Loucy (cell line): ENCODE data around the gene RGS5.

Experiments used
- H2AFZ ChIP-seq: fragments of 200-600 bp; sonication (generic); 2 replicates; pipeline ENCODE4 v1.6.0; 2016; ENCODE audit warnings: antibody characterized with exemption, mild to moderate bottlenecking, low read length, moderate library complexity
- H3F3A ChIP-seq: fragments of 200-600 bp; 2 replicates; pipeline ENCODE4 v1.6.0; 2016; ENCODE audit warnings: antibody characterized with exemption, low read depth, mild to moderate bottlenecking
- H3K27me3 ChIP-seq: fragments of 200-600 bp; sonication (generic); 2 replicates; pipeline ENCODE4 v1.6.1; 2014; ENCODE audit warnings: low read length, mild to moderate bottlenecking; ENCODE audit not compliant: insufficient read depth, poor library complexity, severe bottlenecking
- H3K36me3 ChIP-seq: fragments of 200-600 bp; sonication (generic); 2 replicates; pipeline ENCODE4 v1.6.1; 2016; ENCODE audit warnings: low read length; ENCODE audit not compliant: insufficient read depth
- H3K4me1 ChIP-seq: fragments of 200-600 bp; sonication (generic); 2 replicates; pipeline ENCODE4 v1.5.1; 2014; ENCODE audit warnings: low read length, mild to moderate bottlenecking; ENCODE audit not compliant: insufficient read depth, poor library complexity, severe bottlenecking
- H3K4me2 ChIP-seq: fragments of 200-600 bp; sonication (generic); 2 replicates; pipeline ENCODE4 v1.6.0; 2014; ENCODE audit warnings: antibody characterized with exemption, low read length, low read depth, mild to moderate bottlenecking; ENCODE audit not compliant: poor library complexity, severe bottlenecking
- H3K4me3 ChIP-seq: fragments of 200-600 bp; sonication (generic); 2 replicates; pipeline ENCODE4 v1.5.1; 2014; ENCODE audit warnings: low read length, mild to moderate bottlenecking, mixed read lengths; ENCODE audit not compliant: poor library complexity, severe bottlenecking
- H3K79me2 ChIP-seq: fragments of 200-600 bp; sonication (generic); 2 replicates; pipeline ENCODE4 v1.6.1; 2014; ENCODE audit warnings: low read length; ENCODE audit not compliant: insufficient read depth
- H3K9ac ChIP-seq: fragments of 200-600 bp; sonication (generic); 2 replicates; pipeline ENCODE4 v1.6.0; 2014; ENCODE audit warnings: mild to moderate bottlenecking, low read depth, low read length, moderate library complexity; ENCODE audit not compliant: poor library complexity, severe bottlenecking
- H3K9me2 ChIP-seq: fragments of 200-600 bp; sonication (generic); replicated peaks from 2 replicates; pipeline ENCODE4 v1.6.1; 2016; ENCODE audit warnings: low read depth, low read length, mixed read lengths
- H3K9me3 ChIP-seq: fragments of 200-600 bp; sonication (generic); 2 replicates; pipeline ENCODE4 v1.6.1; 2014; ENCODE audit warnings: mild to moderate bottlenecking, antibody characterized with exemption, low read length, low read depth; ENCODE audit not compliant: insufficient read depth
- H4K20me1 ChIP-seq: fragments of 200-600 bp; sonication (generic); 2 replicates; pipeline ENCODE4 v1.6.0; 2014; ENCODE audit warnings: antibody characterized with exemption, low read length, mild to moderate bottlenecking; ENCODE audit not compliant: insufficient read depth, poor library complexity, severe bottlenecking
- CTCF ChIP-seq: fragments of 200-600 bp; sonication (generic); conservative IDR thresholded peaks from 2 replicates; pipeline ENCODE4 v1.5.1; 2014; ENCODE audit warnings: mild to moderate bottlenecking, antibody characterized with exemption, low read length
- EZH2phosphoT487 ChIP-seq: fragments of 200-600 bp; IDR thresholded peaks from 2 replicates; pipeline ENCODE4 v1.6.1; 2018; ENCODE audit warnings: antibody characterized with exemption, mild to moderate bottlenecking, moderate library complexity, borderline replicate concordance

The RGS5 gene

GRCh38 chr1:163172596-163172995 is 30.1 kb downstream of the RGS5 start:
- no peaks in the 10 kb centered on the region for H3K36me3 ChIP-seq
- no peaks in the 10 kb centered on the region for H3K79me2 ChIP-seq
- H3K4me2 ChIP-seq = no peak overlapping the region
- no peak overlapping the region for H3K9ac ChIP-seq
- no peaks in the 10 kb centered on the region for H3K27me3 ChIP-seq
- no peaks in the 10 kb centered on the region for H4K20me1 ChIP-seq
- H2AFZ ChIP-seq = no peak overlapping the region
- TF ChIP-seq CTCF = no peak
- TF ChIP-seq EZH2phosphoT487 = no peak
- no peaks in the 10 kb centered on the region for H3K4me1 ChIP-seq
- no peaks in the 10 kb centered on the region for H3F3A ChIP-seq
- no peaks in the 10 kb centered on the region for H3K9me3 ChIP-seq
- H3K4me3 ChIP-seq = no peak overlapping the region
- H3K9me2 ChIP-seq = no peaks in the 10 kb centered on the region

GRCh38 chr1:163171826-163172225 is 30.9 kb downstream of the RGS5 start:
- no peak overlapping the region for H3K4me2 ChIP-seq
- H3K9me3 ChIP-seq = no peaks in the 10 kb centered on the region
- no peak for TF ChIP-seq CTCF
- no peaks in the 10 kb centered on the region for H4K20me1 ChIP-seq
- H3K36me3 ChIP-seq = no peaks in the 10 kb centered on the region
- no peaks in the 10 kb centered on the region for H3K79me2 ChIP-seq
- H3K4me3 ChIP-seq = no peak overlapping the region
- H3K27me3 ChIP-seq = no peaks in the 10 kb centered on the region
- H3K9me2 ChIP-seq = no peaks in the 10 kb centered on the region
- no peak overlapping the region for H3K9ac ChIP-seq
- no peaks in the 10 kb centered on the region for H3F3A ChIP-seq
- no peaks in the 10 kb centered on the region for H3K4me1 ChIP-seq
- peak overlapping the region; percentile 9; the same call in 1 of the 2 replicates for H2AFZ ChIP-seq

GRCh38 chr1:163170975-163171676 is 31.6 kb downstream of the RGS5 start:
- no peaks in the 10 kb centered on the region for H3K36me3 ChIP-seq
- no peak overlapping the region for H3K9ac ChIP-seq
- no peaks in the 10 kb centered on the region for H3F3A ChIP-seq
- H3K4me3 ChIP-seq = no peak overlapping the region
- no peaks in the 10 kb centered on the region for H3K9me3 ChIP-seq
- no peaks in the 10 kb centered on the region for H4K20me1 ChIP-seq
- H3K27me3 ChIP-seq = no peaks in the 10 kb centered on the region
- peaks cover 6% of the 10 kb centered on the region for H3K4me1 ChIP-seq
- TF ChIP-seq CTCF (peak; percentile 74), EZH2phosphoT487 (no peak)
- H3K79me2 ChIP-seq = no peaks in the 10 kb centered on the region
- peak overlapping the region; percentile 45 for H2AFZ ChIP-seq
- H3K9me2 ChIP-seq = no peaks in the 10 kb centered on the region
- no peak overlapping the region for H3K4me2 ChIP-seq
